ENCODE data around the gene SCAMP2. TPM values are rescaled to one million over a fixed set of nuclear protein-coding genes. Genes with fewer than 3 reads are reported as not detected.

SCAMP2 gene
- total and polyA plus RNA-seq, 2 donors = 22.4 to 46.3 TPM

DNA sequence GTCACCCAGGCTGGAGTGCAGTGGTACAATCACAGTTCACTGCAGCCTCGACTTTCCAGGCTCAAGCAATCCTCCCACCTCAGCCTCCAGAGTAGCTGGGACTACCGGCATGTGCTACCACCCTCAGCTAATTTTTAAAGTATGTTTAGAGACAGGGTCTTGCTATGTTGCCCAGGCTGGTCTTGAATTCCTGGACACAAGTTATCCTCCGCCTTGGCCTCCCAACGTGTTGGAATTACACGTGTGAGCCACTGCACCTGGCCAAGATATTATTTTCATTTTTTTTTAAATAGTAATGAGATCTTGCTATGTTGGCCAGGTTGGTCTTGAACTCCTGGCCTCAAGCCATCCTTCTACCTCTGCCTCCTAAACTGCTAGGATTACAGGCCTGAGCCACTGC is 12.3 kb upstream of the SCAMP2 start:
- no peak for DNase-seq (ENCODE audit: extremely low spot score)
- Histone ChIP-seq H3K36me3 (ENCODE audit: insufficient read depth) (no peaks in the 10 kb centered on the region), H3K27ac (ENCODE audit: low read depth) (no peak overlapping the region), H3K4me1 (ENCODE audit: insufficient read depth) (no peaks in the 10 kb centered on the region), H3K4me3 (ENCODE audit: low read depth, low read length) (no peak overlapping the region)
- WGBS = 88% methylated on average over 5 of the region's 5 CpGs

DNA sequence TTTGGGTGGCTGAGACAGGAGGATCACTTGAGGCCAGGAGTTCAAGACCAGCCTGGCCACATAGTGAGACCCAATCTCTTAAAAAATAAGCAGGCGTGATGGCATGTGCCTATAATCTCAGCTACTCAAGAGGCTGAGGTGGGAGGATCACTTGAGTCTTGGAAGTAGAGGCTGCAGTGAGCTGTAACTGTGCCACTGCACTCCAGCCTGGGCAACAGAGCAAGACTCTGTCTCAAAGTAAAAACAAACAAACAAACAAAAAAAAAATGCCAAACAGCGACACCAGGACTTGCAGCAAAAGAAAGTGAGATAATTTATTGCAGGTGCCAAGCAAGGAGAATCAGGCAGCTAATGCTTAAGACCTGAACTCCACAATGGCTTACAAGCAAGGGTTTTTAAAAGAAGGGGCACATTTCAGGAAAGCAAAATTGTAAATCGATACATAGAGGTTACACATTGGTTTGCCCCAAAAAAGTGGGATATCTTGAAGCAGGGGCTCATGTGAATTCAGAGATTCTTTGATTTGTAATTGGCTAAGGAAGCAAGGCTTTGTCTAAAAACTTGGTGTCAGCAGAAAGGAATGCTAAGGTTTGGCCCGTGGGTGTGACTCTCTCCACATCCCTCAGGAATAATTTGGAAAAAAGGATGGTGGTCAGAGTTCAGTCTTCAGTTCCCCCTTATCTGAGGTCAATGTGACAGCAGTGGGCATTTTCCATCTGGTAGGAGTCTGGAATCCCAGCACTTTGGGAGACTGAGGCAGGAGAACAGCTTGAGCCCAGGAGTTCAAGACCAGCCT is 11.5 kb upstream of the SCAMP2 start:
- Histone ChIP-seq H3K36me3 (ENCODE audit: insufficient read depth) (no peaks in the 10 kb centered on the region), H3K4me3 (ENCODE audit: low read depth, low read length) (no peak overlapping the region), H3K4me1 (ENCODE audit: insufficient read depth) (no peaks in the 10 kb centered on the region), H3K27ac (ENCODE audit: low read depth) (no peak overlapping the region)
- WGBS = 76% methylated on average over 4 of the region's 4 CpGs
- no peak for DNase-seq (ENCODE audit: extremely low spot score)

DNA sequence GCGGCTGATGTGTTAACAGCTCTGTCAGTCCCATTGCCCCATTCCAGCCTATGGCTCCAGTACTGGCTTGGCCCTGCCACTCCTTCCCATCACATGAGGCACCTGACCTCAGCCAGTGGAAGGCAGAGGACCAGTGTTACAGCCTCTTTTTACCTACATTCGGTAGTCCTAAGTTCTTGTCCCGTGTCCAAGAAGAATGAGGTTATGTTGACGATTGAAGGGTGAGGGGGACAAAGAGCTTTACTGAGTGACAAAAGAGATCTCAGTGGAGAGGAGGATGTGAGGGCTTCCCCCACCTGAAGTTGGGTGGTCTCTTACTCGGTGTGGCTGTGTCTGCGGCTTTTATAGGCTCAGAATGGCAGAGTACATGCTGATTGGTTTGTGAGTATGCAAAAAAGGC is 9.4 kb upstream of the SCAMP2 start:
- no peak for DNase-seq (ENCODE audit: extremely low spot score)
- Histone ChIP-seq H3K4me3 (ENCODE audit: low read depth, low read length) (no peak overlapping the region), H3K36me3 (ENCODE audit: insufficient read depth) (no peaks in the 10 kb centered on the region), H3K4me1 (ENCODE audit: insufficient read depth) (no peaks in the 10 kb centered on the region), H3K27ac (ENCODE audit: low read depth) (no peak overlapping the region)
- WGBS = 87% methylated on average over 6 of the region's 6 CpGs

- Histone ChIP-seq H3K36me3 (ENCODE audit: insufficient read depth) (no peaks in the 10 kb centered on the region), H3K4me3 (ENCODE audit: low read depth, low read length) (no peak overlapping the region), H3K27ac (ENCODE audit: low read depth) (no peak overlapping the region), H3K4me1 (ENCODE audit: insufficient read depth) (no peaks in the 10 kb centered on the region)
- no peak for DNase-seq (ENCODE audit: extremely low spot score)
- 75% methylated on average over 4 of the region's 4 CpGs for WGBS
These were observed 5.1 kb upstream of the SCAMP2 start for GRCh38 chr15:74878273-74878672.

DNA sequence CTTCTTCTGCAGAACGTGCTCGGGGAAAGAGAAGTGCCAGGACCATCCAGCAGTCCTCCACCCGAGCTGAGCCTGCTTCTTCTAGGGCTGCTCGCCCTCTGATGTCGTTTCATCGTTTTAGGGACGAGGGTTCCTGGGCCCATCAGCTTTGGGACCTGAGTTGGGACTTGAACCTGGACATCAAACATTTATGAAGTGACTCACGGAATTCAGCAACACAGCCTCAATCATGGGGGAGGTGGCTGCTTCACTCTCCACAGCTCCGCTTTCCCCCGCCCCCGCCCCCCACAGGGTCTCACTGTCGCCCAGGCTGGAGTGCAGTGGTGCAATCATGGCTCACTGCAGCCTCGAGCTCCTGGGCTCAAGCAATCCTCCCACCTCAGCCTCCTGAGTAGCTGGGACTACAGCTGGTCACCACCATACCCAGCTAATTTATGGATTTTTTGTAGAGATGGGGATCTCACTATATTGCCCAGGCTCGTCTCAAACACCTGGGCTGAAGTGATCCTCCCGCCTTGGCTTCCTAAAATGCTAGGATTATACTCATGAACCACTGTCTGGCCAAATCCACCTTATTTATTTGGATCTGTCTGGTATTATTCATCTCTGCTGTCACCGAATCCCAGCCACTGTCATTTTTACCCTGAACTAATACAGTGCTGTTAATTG is 725 bp upstream of the SCAMP2 start:
- 38% methylated on average over 16 of the region's 16 CpGs for WGBS
- Histone ChIP-seq H3K4me3 (ENCODE audit: low read depth, low read length) (peak overlapping the region; percentile 56), H3K4me1 (ENCODE audit: insufficient read depth) (no peaks in the 10 kb centered on the region), H3K36me3 (ENCODE audit: insufficient read depth) (no peaks in the 10 kb centered on the region), H3K27ac (ENCODE audit: low read depth) (no peak overlapping the region)
- DNase-seq (ENCODE audit: extremely low spot score) = no peak

- under 1% methylated on average over 11 of the region's 11 CpGs for WGBS
- Histone ChIP-seq H3K27ac (ENCODE audit: low read depth) (peak overlapping the region; percentile 82), H3K4me1 (ENCODE audit: insufficient read depth) (no peaks in the 10 kb centered on the region), H3K36me3 (ENCODE audit: insufficient read depth) (no peaks in the 10 kb centered on the region), H3K4me3 (ENCODE audit: low read depth, low read length) (peak overlapping the region; percentile 56)
- no peak for DNase-seq (ENCODE audit: extremely low spot score)
These were observed 496 bp downstream of the SCAMP2 start for GRCh38 chr15:74872702-74873035.

GRCh38 chr15:74870436-74871215 is 2.5 kb downstream of the SCAMP2 start:
- Histone ChIP-seq H3K4me3 (ENCODE audit: low read depth, low read length) (no peak overlapping the region), H3K36me3 (ENCODE audit: insufficient read depth) (no peaks in the 10 kb centered on the region), H3K27ac (ENCODE audit: low read depth) (no peak overlapping the region), H3K4me1 (ENCODE audit: insufficient read depth) (no peaks in the 10 kb centered on the region)
- 46% methylated on average over 6 of the region's 6 CpGs for WGBS
- DNase-seq (ENCODE audit: extremely low spot score) = no peak

DNA sequence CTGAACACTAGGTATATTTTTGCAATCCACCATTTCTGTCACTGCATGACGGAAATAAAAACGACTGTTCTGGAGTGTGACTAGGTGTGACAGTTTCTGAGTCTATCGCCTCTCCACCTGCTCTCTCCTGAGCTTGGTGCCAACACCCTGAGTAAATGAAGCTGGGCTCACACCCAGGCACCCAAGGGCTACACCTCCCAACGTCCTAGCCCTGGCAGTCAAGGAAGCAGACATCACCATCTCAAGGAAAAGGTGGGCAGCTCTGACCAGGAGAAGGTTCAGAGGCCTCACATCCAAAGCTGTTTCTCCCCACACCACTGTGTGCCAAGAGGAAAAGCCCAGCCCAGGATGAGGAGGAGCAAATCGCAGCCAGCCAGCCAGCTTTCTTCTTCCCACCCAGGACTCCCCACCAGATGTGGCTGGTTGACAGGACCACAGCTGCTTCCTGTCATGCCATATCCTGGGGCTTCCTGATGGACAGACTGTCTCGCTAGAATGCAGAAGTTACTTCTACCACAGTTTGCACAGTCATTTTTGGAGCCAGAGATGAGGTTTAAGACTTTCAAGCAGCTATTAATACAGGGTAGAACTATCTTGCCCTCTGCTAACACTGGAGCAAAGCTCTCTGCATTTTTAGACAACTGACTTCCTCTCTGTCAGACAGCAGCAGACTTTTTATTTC is 3.3 kb downstream of the SCAMP2 start:
- no peaks in the 10 kb centered on the region for H3K4me1 ChIP-seq (ENCODE audit: insufficient read depth)
- no peak overlapping the region for H3K4me3 ChIP-seq (ENCODE audit: low read depth, low read length)
- 49% methylated on average over 6 of the region's 6 CpGs for WGBS
- H3K36me3 ChIP-seq (ENCODE audit: insufficient read depth) = no peaks in the 10 kb centered on the region
- no peak for DNase-seq (ENCODE audit: extremely low spot score)
- H3K27ac ChIP-seq (ENCODE audit: low read depth) = no peak overlapping the region

DNA sequence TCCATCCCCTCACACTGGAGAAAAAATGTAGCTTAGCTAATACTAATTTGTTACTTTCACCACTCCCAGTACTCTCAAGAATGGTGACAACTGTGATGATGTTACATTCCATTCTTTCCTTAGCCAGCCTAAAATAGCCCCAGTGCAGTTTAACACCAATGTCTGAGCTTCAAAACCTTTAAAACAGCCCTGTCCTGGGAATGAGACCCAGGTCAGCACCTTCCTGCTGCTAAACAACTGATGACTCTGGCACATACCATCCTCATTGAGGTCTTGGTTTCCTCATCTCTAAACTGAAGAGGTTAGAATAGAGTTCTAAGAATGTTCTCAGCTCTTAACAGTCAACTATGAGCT is 3.8 kb downstream of the SCAMP2 start:
- DNase-seq (ENCODE audit: extremely low spot score) = no peak
- H3K4me3 ChIP-seq (ENCODE audit: low read depth, low read length) = no peak overlapping the region
- no peaks in the 10 kb centered on the region for H3K4me1 ChIP-seq (ENCODE audit: insufficient read depth)
- no peaks in the 10 kb centered on the region for H3K36me3 ChIP-seq (ENCODE audit: insufficient read depth)
- H3K27ac ChIP-seq (ENCODE audit: low read depth) = no peak overlapping the region

DNA sequence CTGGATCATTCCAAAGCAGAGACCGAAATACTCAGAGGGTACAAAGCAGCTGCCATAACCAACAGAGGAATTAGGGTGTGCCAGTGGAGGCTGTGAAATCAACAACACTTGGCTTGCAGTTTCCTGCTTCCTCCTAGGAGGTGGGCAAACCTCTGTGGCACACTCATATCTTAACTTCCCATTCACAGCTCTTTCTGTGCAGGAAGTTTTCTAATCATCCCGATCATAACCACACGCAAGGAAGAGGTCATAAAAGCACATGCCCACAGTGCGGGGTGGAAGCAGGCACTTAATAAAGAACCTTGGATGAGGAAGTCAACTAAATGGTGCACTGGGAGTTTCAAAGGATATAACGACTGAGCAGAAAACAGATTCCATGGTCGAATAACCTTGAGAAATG is 5.1 kb downstream of the SCAMP2 start:
- Histone ChIP-seq H3K36me3 (ENCODE audit: insufficient read depth) (no peaks in the 10 kb centered on the region), H3K27ac (ENCODE audit: low read depth) (peak overlapping the region; percentile 60), H3K4me3 (ENCODE audit: low read depth, low read length) (no peak overlapping the region), H3K4me1 (ENCODE audit: insufficient read depth) (no peaks in the 10 kb centered on the region)
- no peak for DNase-seq (ENCODE audit: extremely low spot score)
- WGBS = 68% methylated on average over 6 of the region's 6 CpGs

- peak overlapping the region; percentile 60 for H3K27ac ChIP-seq (ENCODE audit: low read depth)
- H3K4me3 ChIP-seq (ENCODE audit: low read depth, low read length) = no peak overlapping the region
- no peaks in the 10 kb centered on the region for H3K36me3 ChIP-seq (ENCODE audit: insufficient read depth)
- no peak for DNase-seq (ENCODE audit: extremely low spot score)
- no peaks in the 10 kb centered on the region for H3K4me1 ChIP-seq (ENCODE audit: insufficient read depth)
- WGBS = 75% methylated on average over 1 of the region's 1 CpG
These were observed 5.6 kb downstream of the SCAMP2 start for GRCh38 chr15:74867466-74868038.

DNA sequence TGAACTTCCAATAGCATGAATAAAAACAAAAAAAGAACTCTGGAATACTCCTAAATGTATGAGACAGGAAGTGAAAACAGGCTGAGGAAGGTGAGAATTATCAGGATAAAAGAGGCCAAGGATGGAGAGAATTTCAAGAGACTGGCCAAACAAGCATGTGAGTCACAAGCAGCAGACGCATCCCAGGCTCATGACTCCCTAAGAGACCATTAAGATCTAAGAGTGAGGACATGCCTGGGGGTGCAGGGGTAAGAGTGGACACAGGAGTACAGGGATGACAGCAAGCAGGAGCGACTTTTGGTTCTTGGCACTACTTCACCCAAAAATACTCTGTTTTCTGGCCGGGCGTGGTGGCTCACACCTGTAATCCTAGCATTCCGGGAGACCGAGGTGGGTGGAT is 7.1 kb downstream of the SCAMP2 start:
- WGBS = 78% methylated on average over 6 of the region's 6 CpGs
- no peak for DNase-seq (ENCODE audit: extremely low spot score)
- no peaks in the 10 kb centered on the region for H3K4me1 ChIP-seq (ENCODE audit: insufficient read depth)

GRCh38 chr15:74865316-74865715 is 7.8 kb downstream of the SCAMP2 start:
- H3K4me1 ChIP-seq (ENCODE audit: insufficient read depth) = no peaks in the 10 kb centered on the region
- WGBS = 83% methylated on average over 2 of the region's 2 CpGs
- H3K36me3 ChIP-seq (ENCODE audit: insufficient read depth) = no peaks in the 10 kb centered on the region
- no peak overlapping the region for H3K27ac ChIP-seq (ENCODE audit: low read depth)
- DNase-seq (ENCODE audit: extremely low spot score) = no peak
- no peak overlapping the region for H3K4me3 ChIP-seq (ENCODE audit: low read depth, low read length)

More for the DNA sequence above, 7.1 kb downstream of the SCAMP2 start:
- Histone ChIP-seq H3K27ac (ENCODE audit: low read depth) (no peak overlapping the region), H3K36me3 (ENCODE audit: insufficient read depth) (no peaks in the 10 kb centered on the region), H3K4me3 (ENCODE audit: low read depth, low read length) (no peak overlapping the region)
